ENCODE results near the gene BUD31. TPM values are rescaled to one million over a fixed set of nuclear protein-coding genes. Genes with fewer than 3 reads are reported as not detected.

Gene BUD31
- total and polyA plus RNA-seq, 2 of the 8 experiments (the other 6 are each of a cell fraction or from before 2014, with no cell fraction given), result 46.7 to 114 TPM

GRCh38 chr7:99385564-99385963 lies 23.2 kb upstream of the BUD31 start:
- 97% methylated on average over 8 of the region's 8 CpGs; no CpG with 5 or more reads in 1 of the 2 experiments for WGBS, 2 experiments (ENCODE audit: extremely low coverage in 1 of 2, insufficient coverage in 1 of 2, insufficient read length in 1 of 2, insufficient replicate concordance in 2 of 2, low coverage in 1 of 2, low lambda C conversion rate in 2 of 2, missing lambda C conversion rate in 1 of 2)
- H3K4me2 ChIP-seq (ENCODE audit: insufficient read depth in 1 of 2, low read depth in 2 of 2, low read length in 2 of 2), result no peak overlapping the region
- H2BK5ac ChIP-seq (ENCODE audit: low read depth, low read length), result no peak overlapping the region
- H3K9me3 ChIP-seq (ENCODE audit: insufficient read depth in 2 of 2, low read depth in 1 of 2, low read length in 1 of 2), result no peaks in the 10 kb centered on the region
- H2BK120ac ChIP-seq (replicated peaks; ENCODE audit: low read depth, low read length), result no peak overlapping the region
- peaks cover 2 to 17% (median 13%) of the 10 kb centered on the region in 4 experiments; a peak in 6 of 8 replicates for H3K36me3 ChIP-seq (ENCODE audit: control insufficient read depth in 2 of 4, insufficient read depth in 4 of 4, low read length in 3 of 4)
- H3K4me1 ChIP-seq (replicated peaks in 1 of 4; ENCODE audit: control insufficient read depth in 3 of 4, insufficient read depth in 4 of 4, low read length in 3 of 4), result no peaks in the 10 kb centered on the region
- H3K4ac ChIP-seq (replicated peaks; ENCODE audit: insufficient read length, low read depth, low read length), result no peak overlapping the region
- no peak overlapping the region for H4K8ac ChIP-seq (ENCODE audit: extremely low read depth, insufficient read depth, low read length)
- H3K27ac ChIP-seq (ENCODE audit: low read depth, low read length), result no peak overlapping the region
- no peak overlapping the region for H3K18ac ChIP-seq (ENCODE audit: extremely low read depth, low read length)
- H3K14ac ChIP-seq (ENCODE audit: insufficient read length), result no peak overlapping the region
- H3K9ac ChIP-seq (replicated peaks in 1 of 4; ENCODE audit: extremely low read depth in 1 of 4, low read depth in 3 of 4, low read length in 3 of 4), result no peak overlapping the region
- no peaks in the 10 kb centered on the region for H3K27me3 ChIP-seq (replicated peaks in 1 of 4; ENCODE audit: control insufficient read depth in 3 of 4, extremely low read depth in 1 of 4, insufficient read depth in 3 of 4, low read length in 3 of 4)
- H3K79me2 ChIP-seq (ENCODE audit: control insufficient read depth in 1 of 2, insufficient read depth in 2 of 2, low read length in 2 of 2), result peaks cover 0 to 5% of the 10 kb centered on the region in 2 experiments; a peak in 1 of 4 replicates
- H2BK12ac ChIP-seq (ENCODE audit: low read depth, low read length), result no peak overlapping the region
- peaks cover 8 to 20% of the 10 kb centered on the region in 2 experiments for H4K20me1 ChIP-seq (replicated peaks in 1 of 2; ENCODE audit: control insufficient read depth in 1 of 2, insufficient read depth in 2 of 2, low read length in 2 of 2)
- no peak overlapping the region for H4K5ac ChIP-seq (ENCODE audit: insufficient read length, low read depth, low read length)
- DNase-seq (ENCODE audit: low read depth in 1 of 2, low spot score in 2 of 2) (no peak), FAIRE-seq (no peak)
- H3K23ac ChIP-seq (ENCODE audit: insufficient read length), result no peak overlapping the region
- H2BK20ac ChIP-seq (ENCODE audit: low read length), result no peak overlapping the region
- POLR2A ChIA-PET (ENCODE audit: partially characterized antibody), result interaction anchor here (0.8 to 2.0 kb wide), 3 partner anchors 8 to 15 kb away, joined by 3 to 5 read pairs (median 4); no protein-coding TSS in a partner anchor
- no peak overlapping the region for H3K4me3 ChIP-seq (ENCODE audit: extremely low read depth in 1 of 4, insufficient read depth in 2 of 4, low read depth in 3 of 4, low read length in 4 of 4)
- CTCF ChIA-PET (ENCODE audit: partially characterized antibody), result interaction anchor here (1.3 to 2.5 kb wide), 3 partner anchors 13 to 21 kb away, joined by 4 to 14 read pairs (median 7); no protein-coding TSS in a partner anchor
- H2AFZ ChIP-seq (ENCODE audit: low read length), result no peak overlapping the region
- H4K91ac ChIP-seq (replicated peaks; ENCODE audit: insufficient read length, low read length), result no peak overlapping the region
- no peak overlapping the region for H2BK15ac ChIP-seq (ENCODE audit: low read length)
- no peak overlapping the region for H2AK5ac ChIP-seq (ENCODE audit: low read depth, low read length)
- H3K79me1 ChIP-seq (ENCODE audit: low read depth, low read length), result peaks cover 11% of the 10 kb centered on the region
- no peak overlapping the region for H3K56ac ChIP-seq (replicated peaks; ENCODE audit: insufficient read length, low read depth, low read length)
- H3K23me2 ChIP-seq (ENCODE audit: low read depth, low read length), result no peaks in the 10 kb centered on the region
- TF ChIP-seq NANOG (IDR thresholded peaks at IDR 0.05; ENCODE audit: insufficient read depth, low read depth, low read length, poor library complexity, severe bottlenecking), result no peak
- TF ChIP-seq PHF8 (conservative IDR thresholded peaks at IDR 0.05; ENCODE audit: low read depth, low read length), result no peak
- no peak for TF ChIP-seq EP300 (IDR thresholded peaks at IDR 0.05; ENCODE audit: borderline replicate concordance in 1 of 2, low read depth in 2 of 2, low read length in 2 of 2)
- no peak for TF ChIP-seq CTBP2 (IDR thresholded peaks at IDR 0.05; ENCODE audit: borderline replicate concordance, insufficient read depth, insufficient read length, low read length)
- no peak for TF ChIP-seq SRF (IDR thresholded peaks at IDR 0.05; ENCODE audit: low read depth, low read length)
- TF ChIP-seq CHD2 (IDR thresholded peaks at IDR 0.05; ENCODE audit: low read length), result no peak
- no peak for TF ChIP-seq TAF1 (IDR thresholded peaks at IDR 0.05; ENCODE audit: low read depth, low read length)
- TF ChIP-seq NRF1 (IDR thresholded peaks at IDR 0.05; ENCODE audit: low read depth, low read length), result no peak
- no peak for TF ChIP-seq EGR1 (IDR thresholded peaks at IDR 0.05; ENCODE audit: borderline replicate concordance, low read depth, low read length)
